Hypothalamus (tissue), 51 donors: ENCODE measurements around the gene STK24.

Experiments
- DNase-seq, 51 donors: peaks; one replicate each; lab custom pipeline; 2025; lab: John Stamatoyannopoulos, UW

The STK24 gene

GRCh38 chr13:98515818-98516465 lies 61.0 kb downstream of the STK24 start:
- no peak for DNase-seq

DNA sequence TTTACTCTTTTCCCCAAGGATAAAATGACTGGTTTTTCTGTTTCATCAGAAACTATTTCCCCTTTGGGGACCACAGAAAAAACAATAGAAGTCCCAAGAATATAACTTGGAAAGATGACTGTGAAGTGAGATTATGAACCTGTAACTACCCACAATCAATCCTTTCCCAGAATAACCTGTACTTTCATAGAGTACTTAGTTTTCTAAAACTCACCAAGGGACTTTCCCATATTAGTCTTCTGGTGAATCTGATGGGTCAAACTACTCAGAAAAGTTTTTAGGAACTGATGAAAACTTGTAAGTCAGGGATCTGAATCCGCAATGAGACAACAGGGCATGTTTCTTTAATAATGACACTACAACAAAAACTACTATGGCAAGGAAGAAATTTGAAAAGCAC lies 62.6 kb downstream of the STK24 start:
- DNase-seq: no peak

DNA sequence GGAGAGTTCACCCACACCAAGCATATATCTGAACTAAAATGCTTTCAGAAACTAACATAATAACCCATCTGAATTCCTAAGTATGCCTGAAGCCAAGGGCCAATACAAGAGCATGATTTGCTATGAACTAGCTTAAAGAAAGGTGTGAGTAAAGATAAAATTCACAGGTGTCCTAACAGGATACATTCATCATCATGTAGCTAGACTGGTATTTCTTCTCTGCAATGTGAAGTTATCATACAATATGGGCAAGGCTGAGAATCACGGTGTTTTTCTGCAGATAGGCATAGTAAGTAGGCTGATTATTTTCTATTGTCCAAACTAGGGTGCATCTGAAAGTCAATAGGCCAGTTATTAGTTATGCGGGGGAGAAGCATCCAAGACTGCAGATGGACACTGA lies 63.1 kb downstream of the STK24 start:
- DNase-seq: no peak

- DNase-seq: peak in 1 of 51 donors; percentile 30
Measured at GRCh38 chr13:98512774-98513665, 63.9 kb downstream of the STK24 start.

DNA sequence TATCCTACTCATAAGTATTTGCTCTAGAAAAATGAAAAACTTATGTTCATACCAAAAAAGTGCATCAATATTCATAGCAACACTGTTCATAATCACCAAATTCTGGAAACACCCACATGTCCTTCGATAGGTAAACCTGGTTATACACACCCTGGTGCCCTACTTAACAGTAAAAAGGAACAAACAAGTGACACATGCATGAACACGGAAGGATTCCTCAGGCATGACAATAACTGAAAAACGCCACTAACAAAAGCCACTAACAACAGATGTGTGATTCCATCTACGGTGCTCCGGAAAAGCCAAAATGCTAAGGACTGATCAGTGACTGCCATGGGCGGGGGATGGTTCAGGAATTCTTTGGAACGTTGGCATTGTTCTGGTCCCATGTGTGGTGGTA lies 65.5 kb downstream of the STK24 start:
- DNase-seq: no peak

DNA sequence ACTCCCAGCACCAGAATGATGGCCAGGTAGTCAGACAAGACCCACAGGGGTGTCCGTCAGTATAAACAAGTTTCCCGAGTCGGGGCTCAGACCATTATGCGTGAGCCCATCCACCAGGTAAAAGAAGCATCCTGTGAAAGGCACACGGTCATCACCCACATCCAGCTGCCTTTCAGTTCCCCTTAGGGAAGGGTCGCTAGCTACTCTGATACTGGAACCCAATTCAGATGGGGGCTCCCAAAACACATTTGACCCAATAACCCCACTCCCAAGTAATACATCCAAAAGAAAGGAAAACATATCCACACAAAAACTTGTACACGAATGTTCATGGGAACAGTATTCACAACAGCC lies 66.8 kb downstream of the STK24 start:
- DNase-seq: no peak

DNA sequence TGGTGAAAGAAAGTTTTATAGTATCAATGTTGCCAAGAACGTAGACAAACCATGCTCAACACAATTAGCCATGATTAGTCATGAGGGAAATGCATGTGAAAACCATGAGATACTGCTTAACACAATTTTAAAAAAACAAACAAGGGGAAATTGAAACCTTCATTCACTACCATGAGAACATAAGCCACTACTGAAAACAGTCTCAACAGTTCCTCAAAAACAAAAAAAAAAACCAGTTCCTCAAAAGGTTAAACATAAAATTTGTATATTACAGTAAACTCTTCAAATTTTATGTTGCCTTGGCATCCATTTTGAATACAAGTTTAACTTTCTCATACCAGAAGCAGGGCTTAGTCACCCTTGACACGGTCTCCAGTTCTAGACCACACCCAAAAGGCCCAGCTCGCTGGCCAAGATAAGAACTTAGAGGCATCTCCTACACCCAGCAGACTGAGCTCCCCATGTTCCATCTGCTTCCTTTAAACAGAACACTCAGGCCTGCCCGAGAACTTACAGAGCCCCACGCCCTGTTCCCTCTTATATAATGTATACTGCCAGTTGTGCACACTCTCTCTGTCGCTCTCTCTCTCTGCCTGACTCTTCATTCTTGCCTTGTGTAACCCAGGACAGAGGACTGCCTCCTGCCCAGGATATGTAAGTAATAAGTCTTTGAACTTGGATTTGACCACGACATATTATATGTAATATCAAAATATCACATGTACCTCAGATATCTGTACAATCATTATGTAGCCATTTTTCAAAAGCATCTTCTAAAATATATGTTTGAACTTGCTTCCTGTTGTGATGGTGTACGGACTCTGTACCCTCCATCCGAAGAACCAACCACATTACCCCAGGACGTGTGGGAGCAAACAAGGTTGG lies 67.4 kb downstream of the STK24 start:
- no peak for DNase-seq

DNA sequence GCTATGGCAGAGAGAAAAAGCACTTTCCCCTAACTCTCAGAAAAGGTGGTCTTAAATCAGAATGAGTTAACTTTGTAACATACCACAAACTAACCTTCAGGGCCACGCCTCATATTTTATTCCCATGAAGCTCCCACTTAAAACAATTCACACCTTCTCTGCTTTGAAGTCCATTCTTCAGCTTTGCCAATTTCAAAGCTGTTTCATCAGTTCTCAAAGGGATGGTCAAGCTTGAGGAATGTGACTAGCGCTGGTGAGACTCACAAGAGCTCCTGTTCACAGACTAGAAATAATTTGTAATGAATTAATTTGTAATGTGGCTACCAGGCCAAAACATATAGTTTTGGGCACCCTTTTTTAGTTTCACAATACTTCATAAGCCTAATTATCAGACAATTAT lies 68.2 kb downstream of the STK24 start:
- DNase-seq: no peak

DNA sequence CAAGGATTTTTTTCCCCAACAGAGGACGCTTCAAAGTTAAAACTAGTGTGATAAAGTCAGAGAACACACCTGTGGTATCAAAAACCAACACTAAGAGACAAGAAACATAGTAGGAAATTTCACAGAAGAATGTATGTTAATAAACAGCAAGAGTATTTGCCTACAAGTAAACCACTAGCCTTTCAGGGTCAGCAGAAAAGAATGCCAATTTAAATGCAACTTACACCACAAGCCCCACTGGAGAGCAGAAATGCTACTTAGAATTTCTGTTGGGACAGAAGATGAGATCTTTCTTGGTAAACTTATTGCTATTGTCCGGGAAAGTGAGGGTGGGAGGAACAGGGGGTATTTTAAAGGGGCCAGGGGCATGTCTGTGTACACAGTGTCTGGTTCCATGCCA lies 68.6 kb downstream of the STK24 start:
- DNase-seq: no peak

GRCh38 chr13:98507282-98507797 lies 69.6 kb downstream of the STK24 start:
- DNase-seq: peak in 14 of 51 donors; percentile 4 to 39 (median 27)

DNA sequence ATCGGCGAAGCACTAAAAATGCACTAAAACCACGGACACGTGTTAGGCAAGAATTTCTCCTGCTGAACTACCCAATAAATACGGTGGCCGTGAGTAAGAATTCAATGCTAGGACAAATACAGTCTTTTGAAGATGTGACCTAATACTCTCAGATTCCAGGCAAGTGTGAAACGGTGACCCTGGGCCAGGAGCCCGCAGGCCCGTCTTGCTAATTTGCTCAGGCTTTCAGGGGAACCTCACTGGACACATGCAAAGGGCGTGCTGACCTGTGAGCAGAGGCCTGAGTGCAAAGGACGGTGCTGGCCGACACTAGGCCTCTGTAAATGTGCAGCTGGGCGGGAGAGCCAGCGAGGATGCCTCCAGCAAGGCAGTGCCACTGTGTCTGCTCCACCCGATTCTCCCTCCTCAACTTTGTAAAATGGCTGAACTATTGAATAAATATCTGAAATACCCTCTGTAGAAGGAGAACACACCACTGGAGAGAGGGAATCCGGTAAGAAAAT lies 70.1 kb downstream of the STK24 start:
- no peak for DNase-seq

DNA sequence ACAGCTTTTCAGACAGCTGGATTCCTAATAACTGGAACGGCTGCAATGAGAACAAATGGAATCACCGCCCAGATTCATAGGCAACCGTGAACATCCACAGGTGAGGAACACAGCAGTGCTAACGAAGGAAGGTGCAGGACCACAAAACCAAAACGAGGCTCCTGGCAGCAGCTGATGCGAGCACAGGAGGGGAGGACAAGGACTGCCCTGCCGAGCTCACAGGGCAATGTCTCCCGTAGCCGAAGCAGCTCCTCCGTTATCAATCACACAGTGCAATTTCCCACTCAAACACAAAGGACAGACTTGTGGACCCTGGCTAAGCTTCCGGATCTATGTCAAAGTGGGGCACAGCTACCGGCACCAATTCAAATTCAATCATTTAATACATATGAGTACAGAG lies 70.6 kb downstream of the STK24 start:
- DNase-seq: no peak

DNA sequence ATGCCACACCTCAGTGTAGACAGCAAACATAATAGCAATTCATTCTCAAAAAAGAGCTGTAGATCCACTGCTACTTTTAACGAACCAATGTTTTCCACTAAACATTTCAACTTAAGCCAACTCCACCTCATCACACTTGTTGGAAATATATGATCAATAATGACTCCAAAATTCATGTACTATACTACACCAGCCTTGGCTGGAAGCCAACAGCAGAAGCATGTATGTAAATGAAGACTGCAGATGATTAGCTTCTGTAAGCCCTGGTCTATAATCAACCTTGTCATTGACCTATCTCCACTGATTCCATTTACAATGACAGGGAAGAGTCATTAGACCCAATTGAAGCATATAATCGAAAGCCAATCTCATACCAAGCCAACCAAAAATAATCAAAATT lies 71.7 kb downstream of the STK24 start:
- no peak for DNase-seq

- DNase-seq: no peak
Measured at GRCh38 chr13:98504371-98504963, 72.4 kb downstream of the STK24 start.

- DNase-seq: no peak
Measured at GRCh38 chr13:98504029-98504351, 72.9 kb downstream of the STK24 start.

DNA sequence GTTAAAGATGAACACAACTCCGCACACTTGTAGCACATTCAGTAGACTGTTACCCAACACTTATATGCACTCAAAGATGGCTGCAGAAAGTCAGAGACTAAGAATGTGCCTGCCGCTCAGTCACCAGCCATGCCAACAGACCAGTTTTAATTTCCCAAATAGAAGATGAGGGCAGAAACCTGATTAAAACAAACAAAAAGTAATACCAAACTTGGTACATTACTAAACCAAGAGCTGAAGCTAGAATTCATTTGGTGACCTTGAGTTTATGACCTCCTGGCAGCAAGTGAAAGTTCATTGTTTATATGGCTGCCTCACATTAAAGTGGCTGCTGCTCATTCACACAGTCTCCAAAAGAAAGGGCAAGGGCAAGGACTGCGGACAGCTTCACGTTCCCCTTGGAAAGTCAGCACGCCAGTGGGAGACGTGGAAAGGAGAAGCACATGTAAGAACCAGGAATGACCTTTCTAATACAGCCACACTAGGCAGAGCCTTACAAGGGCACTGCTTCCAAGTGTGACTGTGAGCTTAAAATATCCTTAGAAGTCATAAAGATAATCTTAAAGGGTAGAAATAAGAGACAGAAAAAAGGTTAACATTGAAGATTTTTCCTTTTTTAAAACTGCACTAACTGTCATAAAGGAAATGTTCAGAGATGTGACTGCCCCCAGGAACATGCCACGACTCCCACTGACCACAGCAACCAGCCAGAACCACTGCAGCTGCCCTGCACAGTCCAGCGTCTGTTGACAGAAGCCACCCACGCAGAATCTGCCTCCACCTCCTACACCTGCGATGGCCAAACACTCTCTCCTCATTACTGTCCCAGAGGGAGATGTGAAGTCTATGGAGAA lies 73.5 kb downstream of the STK24 start:
- no peak for DNase-seq

DNA sequence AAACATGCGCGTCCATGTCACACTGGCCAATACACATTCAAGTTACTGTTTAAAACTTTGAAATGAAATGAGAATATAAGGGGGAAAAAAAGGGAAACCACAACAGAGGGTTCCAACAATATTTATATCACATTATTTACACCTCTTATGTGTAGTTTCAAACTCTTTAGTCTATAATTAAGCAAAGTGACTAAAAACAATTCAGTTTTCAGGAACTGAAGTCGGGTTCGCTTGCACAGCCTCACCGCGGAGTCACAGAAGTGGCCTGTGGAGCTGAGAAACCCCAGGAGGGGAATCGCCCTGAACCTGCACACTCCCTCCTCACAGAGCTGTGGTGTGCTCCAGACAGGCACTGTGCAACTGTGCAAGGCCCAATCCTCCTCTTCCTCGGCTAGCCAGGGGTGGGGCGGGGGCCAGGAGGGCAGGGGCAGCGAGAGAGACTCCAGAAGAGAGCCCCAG lies 75.9 kb downstream of the STK24 start:
- DNase-seq: no peak

- no peak for DNase-seq
Measured at GRCh38 chr13:98496966-98497365, 79.9 kb downstream of the STK24 start.

- no peak for DNase-seq
Measured at GRCh38 chr13:98496479-98496791, 80.5 kb downstream of the STK24 start.
